GM21529 (cell line): Measurements from ENCODE around the gene KCNH1.
A peak's percentile ranks its signal among the peaks of the same experiment; 100 is the strongest.

ENCODE experiments used
- ATAC-seq: cut with Tn5 transposase; IDR thresholded peaks from one replicate; pipeline ENCODE4 v1.9.1; 2021; ENCODE audit not compliant: unreplicated experiment

KCNH1 gene

GRCh38 chr1:211133836-211134669 is at the start of gene KCNH1:
KCNH1 (minus strand) TSS chr1:211134148; CDS start chr1:211133945, 203 bp downstream.
- ATAC-seq = peak; percentile 89

- ATAC-seq = no peak
These were observed 48.8 kb upstream of the KCNH1 start for GRCh38 chr1:211182746-211183145.

- no peak for ATAC-seq
These were observed 40.4 kb upstream of the KCNH1 start for GRCh38 chr1:211174375-211174774.

GRCh38 chr1:211172657-211173056 is 38.7 kb upstream of the KCNH1 start:
- ATAC-seq = no peak

- ATAC-seq = no peak
These were observed 35.4 kb upstream of the KCNH1 start for GRCh38 chr1:211169353-211169752.

GRCh38 chr1:211158866-211159265 is 24.9 kb upstream of the KCNH1 start:
- ATAC-seq = no peak

- no peak for ATAC-seq
These were observed 21.1 kb upstream of the KCNH1 start for GRCh38 chr1:211155040-211155439.

- no peak for ATAC-seq
These were observed 20.0 kb upstream of the KCNH1 start for GRCh38 chr1:211153932-211154331.

GRCh38 chr1:211148366-211148765 is 14.4 kb upstream of the KCNH1 start:
- ATAC-seq = no peak

GRCh38 chr1:211145944-211146343 is 12.0 kb upstream of the KCNH1 start:
- no peak for ATAC-seq

- ATAC-seq = no peak
These were observed 1.5 kb upstream of the KCNH1 start for GRCh38 chr1:211135342-211135950.

- ATAC-seq = no peak
These were observed 534 bp downstream of the KCNH1 start for GRCh38 chr1:211133393-211133835.

- no peak for ATAC-seq
These were observed 1.1 kb downstream of the KCNH1 start for GRCh38 chr1:211132721-211133392.

GRCh38 chr1:211129776-211130175 is 4.2 kb downstream of the KCNH1 start:
- no peak for ATAC-seq

- ATAC-seq = no peak
These were observed 6.8 kb downstream of the KCNH1 start for GRCh38 chr1:211127166-211127565.

- no peak for ATAC-seq
These were observed 7.3 kb downstream of the KCNH1 start for GRCh38 chr1:211126622-211127021.

GRCh38 chr1:211118407-211119102 is 15.4 kb downstream of the KCNH1 start:
- no peak for ATAC-seq

- no peak for ATAC-seq
These were observed 19.5 kb downstream of the KCNH1 start for GRCh38 chr1:211114446-211114845.

- no peak for ATAC-seq
These were observed 20.4 kb downstream of the KCNH1 start for GRCh38 chr1:211113566-211113965.

GRCh38 chr1:211111351-211111750 is 22.6 kb downstream of the KCNH1 start:
- ATAC-seq = no peak

- ATAC-seq = no peak
These were observed 32.5 kb downstream of the KCNH1 start for GRCh38 chr1:211101481-211101880.
